ENCODE results near the gene TMEM47. TPM values are rescaled to one million over a fixed set of nuclear protein-coding genes. Genes with fewer than 3 reads are reported as not detected.

Gene TMEM47
- not detected for total RNA-seq

- Mint-ChIP-seq H3K36me3 (peaks cover 5% of the 10 kb centered on the region), H3K4me3 (peak within 1 kb of the TSS; percentile 59), H3K4me1 (peaks cover 5% of the 10 kb centered on the region), H3K27ac (no peak within 1 kb of the TSS), H3K27me3 (peaks cover 16% of the 10 kb centered on the region), H3K9me3 (no peaks in the 10 kb centered on the region)
- peak; percentile 60 for ATAC-seq (ENCODE audit: low read depth)
- POLR2A ChIA-PET: no interaction called here
- DNase-seq: no peak
Measured at GRCh38 chrX:34656842-34657725, at the start of gene TMEM47. TSS of gene TMEM47 (minus strand) at chrX:34657285. CDS start at chrX:34657029, 256 bp downstream.

DNA sequence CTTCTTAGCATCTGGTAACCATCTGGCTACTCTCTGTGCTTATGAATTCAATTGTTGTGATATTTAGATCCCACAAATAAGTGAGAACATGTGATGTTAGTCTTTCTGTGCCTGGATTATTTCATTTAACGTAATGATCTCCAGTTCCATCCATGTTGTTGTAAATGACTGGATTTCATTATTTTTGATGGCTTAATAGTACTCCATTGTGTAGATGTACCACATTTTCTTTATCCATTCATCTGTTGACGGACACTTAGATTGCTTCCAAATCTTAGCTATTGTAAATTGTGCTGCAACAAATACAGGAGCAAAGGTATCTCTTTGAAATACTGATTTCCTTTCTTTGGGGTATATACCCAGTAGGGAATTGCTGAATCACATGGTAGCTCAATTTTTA lies 30.0 kb upstream of the TMEM47 start:
- Mint-ChIP-seq H3K27me3 (no peaks in the 10 kb centered on the region), H3K9me3 (no peaks in the 10 kb centered on the region), H3K4me3 (no peak overlapping the region), H3K36me3 (no peaks in the 10 kb centered on the region), H3K4me1 (no peaks in the 10 kb centered on the region), H3K27ac (no peak overlapping the region)
- ATAC-seq (ENCODE audit: low read depth): no peak
- POLR2A ChIA-PET: no interaction called here
- no peak for DNase-seq

GRCh38 chrX:34659575-34659974 lies 2.5 kb upstream of the TMEM47 start:
- H3K36me3 Mint-ChIP-seq: peaks cover 5% of the 10 kb centered on the region
- H3K4me1 Mint-ChIP-seq: peaks cover 5% of the 10 kb centered on the region
- POLR2A ChIA-PET: no interaction called here
- H3K9me3 Mint-ChIP-seq: no peaks in the 10 kb centered on the region
- H3K27ac Mint-ChIP-seq: no peak overlapping the region
- no peak overlapping the region for H3K4me3 Mint-ChIP-seq
- ATAC-seq (ENCODE audit: low read depth) (no peak), DNase-seq (no peak)
- H3K27me3 Mint-ChIP-seq: peaks cover 16% of the 10 kb centered on the region

GRCh38 chrX:34658326-34658725 lies 1.2 kb upstream of the TMEM47 start:
- Mint-ChIP-seq H3K36me3 (peaks cover 5% of the 10 kb centered on the region), H3K4me1 (peaks cover 5% of the 10 kb centered on the region), H3K27me3 (peaks cover 16% of the 10 kb centered on the region), H3K4me3 (no peak overlapping the region), H3K27ac (no peak overlapping the region), H3K9me3 (no peaks in the 10 kb centered on the region)
- ATAC-seq (ENCODE audit: low read depth) (no peak), DNase-seq (no peak)
- POLR2A ChIA-PET: no interaction called here

GRCh38 chrX:34657726-34658070 lies 613 bp upstream of the TMEM47 start:
- POLR2A ChIA-PET: no interaction called here
- ATAC-seq (ENCODE audit: low read depth): no peak
- Mint-ChIP-seq H3K9me3 (no peaks in the 10 kb centered on the region), H3K4me3 (no peak overlapping the region), H3K27me3 (peaks cover 16% of the 10 kb centered on the region), H3K36me3 (peaks cover 5% of the 10 kb centered on the region), H3K4me1 (peaks cover 5% of the 10 kb centered on the region), H3K27ac (no peak overlapping the region)
- no peak for DNase-seq

GRCh38 chrX:34656467-34656841 lies 631 bp downstream of the TMEM47 start:
- Mint-ChIP-seq H3K36me3 (peaks cover 5% of the 10 kb centered on the region), H3K9me3 (no peaks in the 10 kb centered on the region), H3K4me3 (peak overlapping the region; percentile 59), H3K4me1 (peaks cover 5% of the 10 kb centered on the region), H3K27me3 (peaks cover 16% of the 10 kb centered on the region), H3K27ac (no peak overlapping the region)
- POLR2A ChIA-PET: no interaction called here
- no peak for ATAC-seq (ENCODE audit: low read depth)
- DNase-seq: no peak

DNA sequence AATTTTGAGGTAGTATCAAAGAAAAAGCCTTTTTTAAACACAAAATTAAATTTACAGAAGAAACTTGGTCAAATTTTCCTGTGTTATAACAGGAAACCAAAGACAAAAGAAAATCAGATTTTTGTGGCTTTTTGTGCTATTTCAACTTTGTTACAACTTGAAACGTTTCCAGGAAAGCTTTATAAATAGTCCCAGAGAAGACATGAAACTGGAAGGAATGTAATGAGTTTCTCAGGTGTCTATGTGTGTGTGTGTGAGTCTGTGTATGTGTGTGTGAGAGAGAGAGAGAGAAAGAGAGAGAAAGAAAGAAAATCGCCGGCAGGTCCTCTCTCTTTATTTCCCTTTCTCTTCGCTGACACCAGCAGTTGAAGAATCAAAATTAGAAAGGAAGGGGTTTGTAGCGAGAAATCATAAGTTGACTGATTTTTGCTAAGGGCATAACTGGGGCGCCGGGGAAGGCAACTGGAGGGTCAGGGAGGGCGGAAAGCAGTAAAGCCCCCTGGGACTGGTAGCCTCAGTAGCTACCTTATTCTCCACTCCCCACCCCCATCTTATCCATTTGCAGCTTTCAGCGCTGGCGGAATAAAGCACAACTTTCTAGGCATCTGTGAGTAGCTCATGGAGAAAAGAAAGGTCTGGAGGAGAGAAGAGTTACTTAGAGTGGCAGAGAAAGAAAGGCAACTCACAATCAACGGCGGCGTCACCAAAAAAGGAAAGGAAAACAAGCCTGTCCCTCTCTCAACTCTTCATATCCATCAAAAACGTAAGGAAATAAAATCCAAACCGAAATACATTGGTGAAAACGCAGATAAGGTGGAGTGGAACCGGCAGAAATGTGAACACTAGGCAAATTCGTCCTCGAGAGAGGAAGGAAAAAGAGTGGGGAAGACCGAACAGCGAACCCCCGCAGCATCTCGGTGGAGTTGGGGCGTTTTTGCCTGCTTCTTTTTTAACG lies 1.3 kb downstream of the TMEM47 start:
- DNase-seq: no peak
- Mint-ChIP-seq H3K4me1 (peaks cover 5% of the 10 kb centered on the region), H3K4me3 (peak overlapping the region; percentile 59), H3K27me3 (peaks cover 16% of the 10 kb centered on the region), H3K36me3 (peaks cover 5% of the 10 kb centered on the region), H3K9me3 (no peaks in the 10 kb centered on the region), H3K27ac (no peak overlapping the region)
- ATAC-seq (ENCODE audit: low read depth): no peak
- POLR2A ChIA-PET: no interaction called here

- Mint-ChIP-seq H3K4me1 (peaks cover 5% of the 10 kb centered on the region), H3K4me3 (no peak overlapping the region), H3K27me3 (peaks cover 16% of the 10 kb centered on the region), H3K9me3 (no peaks in the 10 kb centered on the region), H3K36me3 (peaks cover 5% of the 10 kb centered on the region), H3K27ac (no peak overlapping the region)
- DNase-seq (no peak), ATAC-seq (ENCODE audit: low read depth) (no peak)
- POLR2A ChIA-PET: no interaction called here
Measured at GRCh38 chrX:34654696-34655490, 2.2 kb downstream of the TMEM47 start.

DNA sequence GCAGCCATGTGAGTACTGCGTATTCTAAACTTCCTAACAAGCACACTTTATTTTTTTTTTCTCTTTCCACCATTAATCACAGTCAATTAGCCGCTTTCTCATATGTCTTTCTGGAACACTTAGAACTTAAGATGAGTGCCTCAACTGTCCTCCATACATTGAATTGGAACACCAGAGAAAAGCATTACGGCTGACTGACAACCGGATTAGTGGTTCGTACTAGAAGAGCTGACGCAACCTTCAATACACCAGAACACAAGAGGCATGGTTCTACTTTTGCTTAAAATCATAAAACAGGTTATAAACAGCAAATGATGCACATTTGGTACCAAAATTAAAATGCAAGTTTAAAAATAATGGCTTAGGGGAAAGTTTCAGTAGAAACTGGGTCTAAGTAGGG lies 3.3 kb downstream of the TMEM47 start:
- Mint-ChIP-seq H3K27me3 (peaks cover 16% of the 10 kb centered on the region), H3K4me1 (peaks cover 5% of the 10 kb centered on the region), H3K27ac (no peak overlapping the region), H3K9me3 (no peaks in the 10 kb centered on the region), H3K4me3 (no peak overlapping the region), H3K36me3 (peaks cover 5% of the 10 kb centered on the region)
- ATAC-seq (ENCODE audit: low read depth) (no peak), DNase-seq (no peak)
- POLR2A ChIA-PET: no interaction called here

GRCh38 chrX:34642849-34643248 lies 14.2 kb downstream of the TMEM47 start:
- no peak for DNase-seq
- H3K27ac Mint-ChIP-seq: no peak overlapping the region
- no peaks in the 10 kb centered on the region for H3K4me1 Mint-ChIP-seq
- no peak overlapping the region for H3K4me3 Mint-ChIP-seq
- H3K36me3 Mint-ChIP-seq: no peaks in the 10 kb centered on the region
- no peaks in the 10 kb centered on the region for H3K9me3 Mint-ChIP-seq
- H3K27me3 Mint-ChIP-seq: no peaks in the 10 kb centered on the region
- ATAC-seq (ENCODE audit: low read depth): no peak
- POLR2A ChIA-PET: no interaction called here

- DNase-seq: no peak
- H3K27me3 Mint-ChIP-seq: no peaks in the 10 kb centered on the region
Measured at GRCh38 chrX:34638116-34638515, 19.0 kb downstream of the TMEM47 start.

DNA sequence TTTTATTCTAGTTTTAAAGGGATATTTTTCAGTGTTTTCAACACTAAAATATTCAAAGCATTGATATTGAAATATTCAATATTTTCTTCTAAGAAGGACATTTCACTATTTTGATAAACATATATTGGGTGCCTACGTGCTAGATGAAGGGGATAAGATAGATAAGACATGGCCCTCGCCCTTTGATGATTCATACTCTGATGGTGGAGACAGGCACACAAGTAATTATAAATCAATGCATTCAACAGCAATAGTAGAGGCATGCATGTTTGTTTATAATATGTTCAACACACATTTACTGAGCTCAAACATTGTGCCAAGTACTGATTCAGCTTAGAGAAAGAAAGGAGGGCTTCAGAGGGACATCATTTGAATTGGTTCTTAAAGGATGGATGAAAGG lies 22.7 kb downstream of the TMEM47 start:
- POLR2A ChIA-PET: no interaction called here
- no peaks in the 10 kb centered on the region for H3K9me3 Mint-ChIP-seq
- H3K27ac Mint-ChIP-seq: no peak overlapping the region
- H3K27me3 Mint-ChIP-seq: no peaks in the 10 kb centered on the region
- DNase-seq (no peak), ATAC-seq (ENCODE audit: low read depth) (no peak)
- no peaks in the 10 kb centered on the region for H3K36me3 Mint-ChIP-seq
- H3K4me1 Mint-ChIP-seq: no peaks in the 10 kb centered on the region
- H3K4me3 Mint-ChIP-seq: no peak overlapping the region

More at GRCh38 chrX:34638116-34638515, 19.0 kb downstream of the TMEM47 start:
- H3K36me3 Mint-ChIP-seq: no peaks in the 10 kb centered on the region
- no peaks in the 10 kb centered on the region for H3K4me1 Mint-ChIP-seq
- no peaks in the 10 kb centered on the region for H3K9me3 Mint-ChIP-seq
- POLR2A ChIA-PET: no interaction called here
- H3K4me3 Mint-ChIP-seq: no peak overlapping the region
- ATAC-seq (ENCODE audit: low read depth): no peak
- H3K27ac Mint-ChIP-seq: no peak overlapping the region

- Mint-ChIP-seq H3K27ac (no peak overlapping the region), H3K27me3 (no peaks in the 10 kb centered on the region), H3K4me3 (no peak overlapping the region), H3K4me1 (no peaks in the 10 kb centered on the region), H3K36me3 (no peaks in the 10 kb centered on the region), H3K9me3 (no peaks in the 10 kb centered on the region)
- ATAC-seq (ENCODE audit: low read depth): no peak
- POLR2A ChIA-PET: no interaction called here
- DNase-seq: no peak
Measured at GRCh38 chrX:34632384-34632783, 24.7 kb downstream of the TMEM47 start.
